Mesenteric fat pad (tissue), 1 donor: ENCODE results near the gene IMP4. TPM values are rescaled to one million over a fixed set of nuclear protein-coding genes. Genes with fewer than 3 reads are reported as not detected.

ENCODE experiments used
- DNase-seq: peaks from one replicate; pipeline ENCODE4 v3.0.0-alpha.2; 2020; ENCODE audit warnings: low spot score
- total RNA-seq: library from RNA; stranded (reverse); fragmentation: NEBNext Ultra II Directional; extraction: Animal tissue kit (Norgen Biotek cat#: 25700); gene quantifications from one replicate; pipeline ENCODE4 v1.2.1, GENCODE V29; 2021
- donor health status: DM: yes; HTN: yes; CAD: no.

The IMP4 gene
- total RNA-seq, 1 donor from 2014 or later: 104 TPM

- DNase-seq: peak; percentile 74
Observed at GRCh38 chr2:130375291-130376266, 32.9 kb downstream of the IMP4 start.

DNA sequence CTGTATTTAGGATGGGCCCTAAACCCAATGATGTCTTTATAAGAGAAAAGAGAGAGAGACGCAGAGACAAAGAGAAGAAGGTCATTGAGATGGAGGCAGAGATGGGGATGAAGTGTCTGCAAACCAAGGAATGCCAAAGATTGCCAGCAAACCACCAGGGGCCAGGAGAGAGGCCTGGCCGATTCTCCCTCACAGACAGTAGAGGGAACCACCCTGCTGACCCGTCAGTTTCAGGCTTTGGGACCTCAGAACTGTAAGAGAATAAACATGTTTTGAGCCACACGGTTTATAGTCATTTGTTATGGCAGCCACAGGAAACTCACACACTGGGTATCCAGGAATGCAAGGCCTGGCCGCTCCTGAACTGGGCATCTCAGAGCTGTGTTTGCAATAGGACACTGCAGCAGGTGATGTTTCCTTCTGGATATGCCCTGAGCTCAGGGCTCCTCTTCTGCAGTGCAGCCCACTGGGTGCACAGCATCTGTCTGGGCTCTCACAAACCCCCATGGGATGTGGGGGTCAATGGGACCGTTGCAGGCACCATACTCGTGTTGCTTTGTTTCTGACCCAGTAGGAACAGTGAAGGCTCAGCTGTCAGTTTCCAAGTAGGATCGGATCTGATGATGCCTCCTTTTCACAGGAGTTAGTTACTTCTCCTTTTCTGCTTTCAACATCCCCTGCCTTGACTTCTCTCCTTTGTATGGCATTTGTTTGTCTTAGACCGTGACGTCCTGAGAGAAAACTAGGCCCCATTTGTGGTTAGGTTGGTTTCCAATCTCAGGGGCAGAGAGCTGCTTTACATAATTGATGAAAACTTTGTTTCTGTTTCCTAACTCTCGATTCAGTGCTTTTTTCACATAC is 34.0 kb downstream of the IMP4 start:
- DNase-seq: no peak

DNA sequence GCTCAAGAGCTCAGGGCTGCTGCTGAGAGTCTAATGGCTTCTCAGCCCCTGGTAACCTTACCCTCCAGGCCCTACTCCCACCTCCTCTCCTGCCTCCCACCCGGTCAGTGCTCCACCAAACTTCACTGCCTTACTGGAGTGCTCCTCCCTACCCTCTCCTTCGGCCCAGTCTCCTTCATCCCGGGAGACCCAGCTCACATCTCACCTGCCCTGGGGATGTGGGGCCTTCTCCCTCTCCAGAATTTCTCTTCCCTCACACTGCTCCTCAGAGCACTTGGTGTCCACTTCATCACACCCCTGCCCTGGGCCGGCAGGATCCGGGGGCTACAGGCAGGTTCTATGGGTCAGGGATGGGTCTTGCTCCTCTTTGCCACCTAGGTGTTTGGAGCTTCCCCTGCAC is 34.8 kb downstream of the IMP4 start:
- DNase-seq: no peak

GRCh38 chr2:130378206-130378897 is 35.7 kb downstream of the IMP4 start:
- no peak for DNase-seq

GRCh38 chr2:130378898-130379214 is 36.2 kb downstream of the IMP4 start:
- no peak for DNase-seq

DNA sequence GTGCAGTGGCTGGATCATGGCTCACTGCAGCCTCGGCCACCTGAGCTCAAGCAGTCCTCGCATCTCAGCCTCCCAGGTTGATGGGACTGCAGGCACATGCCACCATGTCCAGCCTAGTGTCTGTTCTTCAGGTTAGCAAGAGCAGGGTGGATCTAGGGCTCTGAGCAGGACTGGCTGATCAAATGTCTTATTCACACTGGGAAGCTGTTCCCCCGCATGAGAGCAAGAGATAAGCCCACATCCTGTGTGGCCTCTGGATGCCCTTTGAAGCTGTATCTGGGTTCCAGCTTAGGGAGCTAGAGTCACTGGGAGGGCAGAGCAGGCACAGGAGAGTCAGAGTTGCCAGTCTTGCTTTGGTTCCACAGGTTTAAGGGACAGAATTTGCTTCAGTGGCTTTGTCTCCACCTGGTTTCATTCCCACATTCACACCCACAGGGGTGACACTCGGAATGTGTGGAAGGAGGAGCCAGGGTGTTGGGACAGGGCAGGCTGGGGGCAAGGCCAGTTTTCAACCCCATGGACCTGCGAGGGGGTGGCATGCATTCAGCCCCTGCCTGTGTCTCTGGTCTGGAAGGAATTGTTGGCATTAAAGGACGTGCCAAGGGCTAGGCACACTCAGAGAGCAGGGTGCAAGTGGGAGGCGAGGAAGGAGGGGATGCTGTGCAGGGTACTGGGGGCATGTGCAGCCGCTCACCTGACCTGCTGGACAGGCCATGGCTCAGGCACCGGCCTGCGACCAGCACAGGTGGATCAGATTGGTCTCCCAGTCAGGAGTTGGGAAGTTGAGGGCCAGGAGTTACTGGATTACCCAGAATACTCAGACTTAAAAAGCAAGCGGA is 37.6 kb downstream of the IMP4 start:
- DNase-seq: no peak

GRCh38 chr2:130381145-130381544 is 38.4 kb downstream of the IMP4 start:
- DNase-seq: no peak

- DNase-seq: no peak
Observed at GRCh38 chr2:130381619-130382018, 38.9 kb downstream of the IMP4 start.

DNA sequence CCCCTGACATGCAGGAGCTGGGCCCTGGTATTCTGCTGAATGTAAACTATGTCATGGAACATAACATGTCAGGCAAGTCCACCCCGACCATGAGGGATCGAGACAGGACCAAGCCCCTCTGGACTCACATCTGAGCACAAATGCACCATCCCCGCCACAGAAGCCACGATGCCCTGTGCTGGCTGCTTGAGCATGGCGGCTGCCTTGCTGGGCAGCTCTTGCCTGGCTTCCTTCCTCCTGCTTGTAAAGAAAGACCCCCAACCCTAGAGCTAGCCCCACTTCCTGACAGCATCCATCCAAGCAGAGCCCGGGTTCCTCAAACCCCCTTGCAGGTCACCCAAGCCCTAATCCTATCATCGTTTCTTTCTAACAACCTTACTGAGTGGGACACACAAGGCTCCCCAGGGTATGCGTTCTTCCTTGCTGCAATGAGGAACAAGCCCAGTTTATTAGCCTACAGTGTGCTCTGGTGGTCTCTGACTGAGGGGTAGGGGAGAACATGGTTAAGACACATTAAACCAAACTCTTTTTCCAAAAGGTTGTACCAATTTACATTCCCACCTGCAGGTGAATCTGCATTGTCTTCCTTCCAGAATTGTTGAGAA is 39.7 kb downstream of the IMP4 start:
- no peak for DNase-seq

DNA sequence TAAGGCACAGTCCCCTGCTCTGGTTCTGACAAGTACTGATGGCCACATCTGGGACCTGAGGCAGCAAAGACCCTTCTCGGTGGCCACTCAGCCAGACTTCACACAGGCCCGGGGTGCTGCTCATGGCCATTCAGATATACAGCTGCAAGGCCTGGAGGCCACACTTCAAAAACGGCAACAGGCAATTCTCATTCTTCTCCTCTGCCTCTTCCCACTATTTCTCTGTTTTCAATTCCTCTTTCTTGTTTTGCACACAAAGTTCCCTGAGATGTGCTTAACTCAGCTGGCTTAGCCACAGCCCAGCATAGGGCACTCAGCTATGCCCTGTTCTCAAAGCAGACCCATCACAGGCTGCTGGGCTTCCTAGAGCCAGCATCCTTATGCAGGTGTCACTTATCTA is 43.0 kb downstream of the IMP4 start:
- no peak for DNase-seq

DNA sequence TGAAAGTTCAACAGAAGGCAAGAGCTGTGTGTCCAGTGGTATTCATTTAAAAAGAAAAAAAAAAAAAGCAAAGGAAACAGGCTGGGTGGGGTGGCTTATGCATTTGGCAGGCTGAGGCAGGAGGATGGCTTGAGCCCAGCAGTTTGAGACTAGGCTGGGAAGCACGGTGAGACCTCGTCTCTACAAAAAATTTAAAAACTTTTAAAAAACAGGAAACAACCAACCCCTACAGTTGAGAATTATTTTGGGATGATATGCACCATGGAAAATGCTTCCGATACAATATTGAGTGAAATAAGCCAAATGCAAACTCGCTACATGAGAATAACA is 44.3 kb downstream of the IMP4 start:
- DNase-seq: no peak

- DNase-seq: peak; percentile 85
Observed at GRCh38 chr2:130387804-130388203, 45.1 kb downstream of the IMP4 start.

DNA sequence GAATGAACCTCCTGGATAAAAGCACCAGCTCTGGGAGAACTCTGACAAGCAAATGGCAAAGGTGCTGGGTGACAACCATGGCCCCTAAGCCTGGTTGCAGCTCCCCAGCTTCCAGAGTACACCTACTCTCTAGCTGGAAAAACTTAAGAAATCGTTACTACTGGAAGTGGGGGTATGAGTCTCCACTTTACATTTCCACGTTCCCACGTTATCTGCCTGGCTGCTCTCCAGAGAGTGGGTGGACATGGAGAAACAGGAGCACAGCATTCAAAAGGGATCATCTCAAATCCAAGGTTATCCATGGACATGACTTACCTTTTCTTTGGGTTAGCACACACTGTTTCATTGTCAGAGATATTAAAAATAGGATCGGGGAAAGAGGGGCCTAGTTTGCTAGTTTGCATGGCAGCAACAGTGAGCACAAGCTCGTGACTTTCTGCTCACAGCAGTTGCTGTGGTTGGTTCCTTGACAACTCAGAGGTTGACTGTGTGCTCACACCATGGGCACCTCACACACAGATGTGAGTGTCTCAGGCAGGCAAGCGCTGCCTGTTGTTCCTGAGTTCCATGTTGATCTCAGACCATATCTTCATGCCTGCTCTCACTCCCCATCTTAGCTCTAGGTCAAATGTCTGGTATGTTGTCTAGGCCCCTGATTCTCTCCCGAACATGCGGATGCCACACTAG is 45.7 kb downstream of the IMP4 start:
- no peak for DNase-seq

DNA sequence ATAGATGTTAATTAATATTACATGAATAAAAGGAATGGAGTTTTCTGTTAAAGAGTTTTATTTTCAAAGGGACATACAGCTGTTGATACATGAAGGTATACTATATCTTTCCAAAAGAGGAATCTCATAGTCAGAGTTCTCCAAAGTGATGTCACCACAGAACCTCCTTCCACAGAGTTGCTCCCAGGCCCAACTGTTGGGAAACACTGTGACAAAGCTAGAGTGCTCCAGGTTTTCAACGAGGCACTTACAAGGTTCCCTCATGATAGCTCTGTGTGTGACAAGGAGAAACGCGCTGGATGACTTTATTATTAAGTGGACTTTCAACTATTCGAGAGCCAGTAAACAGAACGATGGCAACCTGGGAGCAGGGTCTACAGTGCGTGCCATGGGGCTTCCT is 46.7 kb downstream of the IMP4 start:
- no peak for DNase-seq

- DNase-seq: no peak
Observed at GRCh38 chr2:130389783-130390182, 47.1 kb downstream of the IMP4 start.

- DNase-seq: peak; percentile 85
Observed at GRCh38 chr2:130390460-130391057, 47.9 kb downstream of the IMP4 start.

DNA sequence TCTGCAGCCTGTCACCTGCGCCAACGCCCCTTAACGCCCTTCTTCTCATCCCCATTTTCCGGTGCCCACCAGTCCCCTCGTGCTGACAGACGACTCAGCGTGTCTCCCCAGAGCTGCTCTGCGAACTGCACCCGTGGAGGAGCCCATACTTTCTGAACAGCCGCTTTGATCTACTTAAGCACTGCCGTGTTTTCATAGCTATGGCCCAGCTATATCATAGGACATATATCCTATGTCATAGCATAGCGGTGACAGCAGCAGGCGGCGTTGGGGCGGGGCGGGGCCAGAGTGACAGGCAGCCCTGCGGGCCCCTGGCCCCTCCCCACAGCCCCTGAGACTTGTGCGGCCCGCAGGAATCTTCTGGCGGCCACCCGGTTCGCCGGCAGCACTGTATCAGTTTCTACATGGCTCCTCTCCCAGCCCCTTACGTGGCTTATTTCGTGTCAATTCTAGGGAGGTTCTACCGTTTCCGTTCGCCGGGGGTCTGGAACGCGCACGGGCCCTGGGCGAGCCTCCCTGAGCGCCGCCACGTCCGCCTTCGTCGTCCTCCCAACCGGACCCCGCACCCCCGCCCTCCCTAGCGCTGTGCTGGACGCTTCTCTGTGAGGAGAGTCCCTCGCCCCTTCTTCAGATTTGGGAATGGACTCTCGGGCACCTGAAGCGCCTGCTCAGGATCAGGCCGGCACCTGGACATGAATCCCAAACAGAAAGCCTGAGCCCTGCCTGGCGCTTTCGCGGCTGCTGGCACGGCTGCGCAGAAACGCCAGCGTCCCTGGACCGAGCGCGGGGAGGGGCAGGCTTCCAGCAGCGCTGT is 48.6 kb downstream of the IMP4 start:
- peak; percentile 93 for DNase-seq

- DNase-seq: peak; percentile 75
Observed at GRCh38 chr2:130391872-130392670, 49.4 kb downstream of the IMP4 start.
